Stimulated activated CD4-positive, alpha-beta T cell treated with anti-CD3 and anti-CD28 coated beads, Interleukin-12 subunit alpha, Interleukin-12 subunit beta, amount 100 ng/mL, for 4 hours (primary cell): ENCODE measurements around the gene VPS41.
"Not testable (repeated sequence)": the region's sequence is repeated elsewhere in the genome, so short reads cannot be mapped to it uniquely, and the experiment has no call there.

Experiments
- DNase-seq: peaks from one replicate; pipeline ENCODE4 v3.0.0-alpha.2; 2020

VPS41 gene

GRCh38 chr7:38905056-38905759 lies 3.8 kb downstream of the VPS41 start:
- DNase-seq: no peak

DNA sequence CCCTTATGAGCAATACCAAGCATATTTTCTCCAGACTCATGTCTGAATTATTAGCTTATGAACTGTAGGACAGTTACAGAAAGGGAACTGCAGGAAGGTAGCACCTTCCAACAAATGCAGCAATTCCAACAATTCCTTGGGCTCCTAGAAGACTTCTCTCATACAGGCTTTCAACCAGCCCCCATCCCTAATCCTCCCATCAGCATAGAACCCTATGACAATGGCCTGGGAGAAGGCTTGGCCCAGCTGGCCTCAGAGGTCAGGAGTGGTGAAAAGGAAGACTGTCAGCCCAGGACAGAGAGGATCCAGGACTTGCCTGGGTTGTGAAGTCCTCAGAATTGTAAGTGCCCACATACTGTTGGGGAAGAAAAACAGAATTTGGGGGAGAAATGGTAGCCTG lies 5.9 kb downstream of the VPS41 start:
- no peak for DNase-seq

DNA sequence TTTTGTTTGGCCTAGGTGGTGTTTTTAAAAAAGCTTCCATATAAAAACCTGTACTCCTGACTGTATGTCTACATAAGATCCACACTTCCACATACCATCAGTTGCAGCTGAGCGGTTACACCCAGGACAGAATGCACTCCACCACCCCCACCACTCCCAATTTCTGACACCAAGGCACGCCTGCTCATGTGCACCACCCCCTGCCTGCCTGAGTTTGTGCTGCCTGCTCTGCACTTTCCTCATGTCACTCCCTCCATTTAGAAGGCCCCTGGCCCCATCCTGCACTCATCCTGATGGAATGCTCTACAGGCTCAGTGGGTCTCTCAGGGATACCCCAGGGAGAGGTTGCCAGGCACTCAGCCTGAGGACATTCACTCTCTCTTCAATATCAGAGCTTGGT lies 6.5 kb downstream of the VPS41 start:
- DNase-seq: no peak

DNA sequence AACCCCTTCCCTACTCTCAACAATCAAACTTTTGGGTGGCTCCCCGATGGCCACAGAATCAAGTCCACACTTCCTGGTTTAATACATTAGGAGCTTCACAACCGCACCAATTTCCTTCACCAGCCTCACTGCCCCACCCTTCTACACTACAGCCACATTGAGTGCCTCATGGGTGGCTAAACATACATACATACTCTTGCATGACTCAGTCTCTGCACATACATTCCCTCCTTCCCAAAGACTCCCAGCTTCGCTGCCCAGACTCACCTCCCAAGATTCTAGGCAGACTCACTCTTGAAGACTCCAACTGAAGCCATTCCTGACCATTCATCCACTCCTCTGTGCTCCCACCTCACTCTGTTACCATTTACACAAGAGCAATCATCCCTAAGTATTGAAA lies 15.9 kb downstream of the VPS41 start:
- DNase-seq: no peak

GRCh38 chr7:38890597-38890996 lies 18.4 kb downstream of the VPS41 start:
- DNase-seq: no peak

- no peak for DNase-seq
These were observed 19.0 kb downstream of the VPS41 start for GRCh38 chr7:38889872-38890432.

DNA sequence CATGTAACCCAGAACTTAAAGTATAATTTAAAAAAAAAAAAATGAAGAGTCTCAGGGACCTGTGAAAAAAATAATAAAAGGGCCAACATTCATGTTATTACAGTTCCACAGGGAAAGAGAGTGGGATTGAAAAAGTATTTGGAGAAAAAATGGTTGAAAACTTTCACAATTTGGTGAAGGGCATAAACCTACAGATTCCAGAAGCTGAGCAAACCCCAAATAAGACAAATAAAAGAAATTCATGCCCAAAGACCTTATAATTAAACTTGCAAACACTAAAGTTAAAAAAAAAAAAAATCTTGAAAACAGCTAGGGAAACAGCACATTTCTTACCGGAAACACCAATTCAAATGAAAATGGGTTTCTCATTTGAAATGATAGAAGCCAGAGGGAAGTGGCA lies 19.9 kb downstream of the VPS41 start:
- DNase-seq: no peak

GRCh38 chr7:38886265-38886664 lies 22.7 kb downstream of the VPS41 start:
- DNase-seq: no peak

- DNase-seq: no peak
These were observed 25.3 kb downstream of the VPS41 start for GRCh38 chr7:38883706-38884105.

- DNase-seq: no peak
These were observed 26.9 kb downstream of the VPS41 start for GRCh38 chr7:38881947-38882684.

GRCh38 chr7:38881015-38881414 lies 28.0 kb downstream of the VPS41 start:
- no peak for DNase-seq

DNA sequence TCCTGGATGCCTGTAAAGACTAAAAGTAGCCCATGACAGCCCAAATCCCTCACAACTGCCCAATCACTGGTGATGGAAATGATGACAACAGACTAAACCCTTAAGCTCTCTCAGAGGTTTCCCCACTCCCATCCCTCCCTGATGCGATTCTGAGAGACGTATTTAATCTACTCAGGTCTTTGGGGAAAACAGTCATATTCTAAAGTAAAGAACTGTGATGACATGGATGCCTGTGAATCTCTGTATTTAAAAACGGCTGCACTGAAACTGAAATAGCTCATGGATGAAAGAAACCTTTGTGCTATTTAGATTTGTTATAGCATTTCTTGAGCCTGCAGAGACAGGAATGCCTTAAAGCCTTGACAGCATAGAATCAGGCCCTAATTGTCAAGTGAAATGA lies 28.5 kb downstream of the VPS41 start:
- DNase-seq: no peak

GRCh38 chr7:38880035-38880434 lies 29.0 kb downstream of the VPS41 start:
- DNase-seq: no peak

DNA sequence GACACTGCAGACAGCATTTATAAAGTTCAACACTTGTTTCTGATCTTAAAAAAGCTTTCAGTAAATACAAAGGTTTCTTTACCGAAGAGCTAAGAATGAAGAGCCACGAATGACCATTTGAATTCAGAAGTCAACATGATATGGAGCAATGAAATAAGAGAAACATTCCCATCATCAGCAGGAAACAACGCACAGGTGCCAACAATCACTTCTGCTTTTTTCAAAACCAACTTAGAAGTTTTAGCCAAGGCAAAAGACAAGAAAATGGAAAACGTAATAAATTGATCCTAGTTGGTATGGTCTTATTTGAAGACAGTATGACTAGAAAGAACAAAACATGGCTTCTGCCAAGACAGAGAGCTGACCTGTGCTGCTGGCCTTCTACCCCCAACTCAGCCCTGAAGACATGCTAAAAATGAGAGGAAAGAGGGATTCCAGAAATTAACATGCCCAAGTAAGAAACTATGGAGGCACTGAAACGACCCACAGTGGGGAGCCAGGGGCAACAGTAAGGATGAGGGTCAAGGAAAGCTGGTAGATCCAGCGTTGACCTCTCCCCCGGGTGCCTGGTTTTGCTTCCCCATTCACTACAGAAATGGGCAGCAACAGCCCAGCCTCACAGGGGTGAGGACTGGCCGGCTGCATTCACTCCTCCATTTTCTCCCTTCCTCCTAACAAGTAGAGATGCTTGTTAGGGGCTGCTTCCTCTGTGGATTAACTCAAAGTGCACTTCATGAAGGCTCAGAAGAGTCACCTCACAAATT lies 30.1 kb downstream of the VPS41 start:
- no peak for DNase-seq

- DNase-seq: no peak
These were observed 35.6 kb downstream of the VPS41 start for GRCh38 chr7:38873433-38873832.

DNA sequence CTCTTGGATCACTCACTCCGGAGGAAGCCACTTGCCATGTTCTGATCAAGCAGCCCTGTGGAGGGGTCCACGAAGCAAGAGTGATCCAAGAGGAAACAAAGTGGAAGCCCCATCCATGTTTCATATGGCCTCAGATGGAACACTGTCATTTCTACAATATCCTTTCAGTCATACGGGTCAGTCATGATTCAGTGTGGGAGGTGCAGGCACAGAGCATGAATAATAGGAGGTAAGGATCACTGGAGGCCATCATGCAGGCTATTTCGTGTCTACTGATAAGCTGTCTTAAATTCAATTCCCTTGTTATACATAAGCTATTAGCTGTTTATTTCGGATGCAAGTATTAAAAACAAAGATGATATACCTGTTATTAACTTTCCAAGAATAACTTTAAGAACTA lies 36.8 kb downstream of the VPS41 start:
- DNase-seq: no peak

DNA sequence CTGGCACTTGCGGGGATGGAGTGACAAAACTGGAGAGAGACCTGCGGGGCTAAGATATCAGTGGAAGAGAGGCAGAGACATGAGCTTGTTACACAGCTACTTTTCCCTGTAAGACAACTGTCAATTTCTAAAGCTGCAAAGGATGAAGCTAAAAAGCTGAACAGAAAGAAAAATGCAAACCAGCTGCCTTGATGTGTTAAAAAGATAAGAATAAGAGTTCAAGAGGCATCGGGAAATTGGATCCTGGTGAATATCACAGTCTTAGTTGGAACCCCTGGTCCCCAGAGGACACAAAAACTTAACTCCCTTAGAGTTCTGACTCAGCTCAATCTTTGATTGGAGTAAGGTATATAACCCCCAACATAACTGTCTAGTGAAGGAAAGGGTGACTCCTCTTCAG lies 38.8 kb downstream of the VPS41 start:
- no peak for DNase-seq

- no peak for DNase-seq
These were observed 45.2 kb downstream of the VPS41 start for GRCh38 chr7:38863601-38864291.

- DNase-seq: no peak
These were observed 46.3 kb downstream of the VPS41 start for GRCh38 chr7:38862666-38863065.

DNA sequence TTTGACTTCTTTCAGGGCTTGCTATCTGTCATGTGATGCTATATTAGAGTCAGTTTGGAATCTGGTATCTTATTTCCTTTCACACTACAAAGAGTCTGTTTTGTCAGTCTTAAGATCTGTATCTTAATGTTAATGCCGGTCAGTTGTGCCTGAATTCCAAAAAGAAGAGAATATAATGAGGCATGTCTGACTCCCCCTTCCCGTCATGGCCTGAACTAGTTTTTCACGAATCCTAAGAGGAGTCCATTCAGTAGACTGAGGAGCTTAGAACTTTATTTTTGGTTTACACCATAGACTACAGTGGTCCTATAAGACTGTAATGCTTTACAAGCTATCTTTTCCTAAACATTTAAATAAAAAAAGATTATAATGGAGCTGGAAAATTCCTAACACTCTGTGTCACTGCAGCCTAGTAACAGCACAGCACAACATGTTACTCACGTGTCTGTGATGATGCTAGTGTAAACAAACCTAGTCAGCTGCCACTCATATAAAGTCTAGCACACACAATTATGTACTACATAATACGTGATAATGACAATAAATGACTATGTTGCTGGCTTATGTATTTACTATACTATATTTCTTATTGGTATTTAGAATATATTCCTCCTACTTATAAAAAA lies 50.6 kb downstream of the VPS41 start:
- no peak for DNase-seq

GRCh38 chr7:38855867-38856266 lies 53.1 kb downstream of the VPS41 start:
- DNase-seq: no peak

DNA sequence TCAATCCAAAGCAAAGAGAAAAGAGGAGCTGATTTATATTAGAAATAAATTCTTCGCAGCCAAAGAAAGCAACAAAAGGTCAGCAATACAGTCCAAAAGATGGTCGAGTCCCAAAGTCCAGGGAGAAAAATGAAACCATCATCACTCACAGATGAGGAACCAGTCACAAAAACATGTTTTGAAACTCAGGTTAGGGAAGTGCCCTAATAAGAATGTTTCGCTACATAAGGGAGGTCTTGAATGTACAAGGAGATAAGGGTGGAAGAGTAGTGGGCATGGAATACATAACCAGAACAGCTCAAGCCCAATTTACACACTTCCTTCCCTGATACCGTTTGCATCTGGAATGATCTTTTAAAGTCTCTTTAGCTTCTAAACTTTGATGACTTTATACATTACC lies 53.6 kb downstream of the VPS41 start:
- DNase-seq: no peak

GRCh38 chr7:38854947-38855346 lies 54.0 kb downstream of the VPS41 start:
- not testable (repeated sequence) for DNase-seq
